OCI-LY1 (cell line): Measurements from ENCODE around the gene AMOTL1.

Experiments used
- H2AFZ ChIP-seq: fragments of 200-600 bp; sonication (generic), shearing (Covaris generic); 2 replicates; pipeline ENCODE4 v1.6.0; 2014; ENCODE audit warnings: antibody characterized with exemption, mild to moderate bottlenecking, low read length
- H3F3A ChIP-seq: fragments of 200-600 bp; sonication (generic), shearing (Covaris generic); 2 replicates; pipeline ENCODE4 v1.6.0; 2014; ENCODE audit warnings: mild to moderate bottlenecking, antibody characterized with exemption, low read length, moderate library complexity; ENCODE audit not compliant: insufficient read depth
- H3K27ac ChIP-seq: fragments of 200-600 bp; sonication (generic); 2 replicates; pipeline ENCODE4 v1.5.1; 2014; ENCODE audit warnings: low read length, mixed run types, mild to moderate bottlenecking, low read depth; ENCODE audit not compliant: poor library complexity, severe bottlenecking
- H3K27me3 ChIP-seq: fragments of 200-600 bp; sonication (generic); 2 replicates; pipeline ENCODE4 v1.6.0; 2014; ENCODE audit warnings: antibody characterized with exemption, mild to moderate bottlenecking, low read length, moderate library complexity; ENCODE audit not compliant: insufficient read depth
- H3K36me3 ChIP-seq: fragments of 200-600 bp; sonication (generic); 2 replicates; pipeline ENCODE4 v1.6.1; 2014; ENCODE audit warnings: mild to moderate bottlenecking, antibody characterized with exemption, low read length, moderate library complexity, mixed read lengths; ENCODE audit not compliant: insufficient read depth
- H3K4me1 ChIP-seq: fragments of 200-600 bp; sonication (generic); 2 replicates; pipeline ENCODE4 v1.5.1; 2014; ENCODE audit warnings: mild to moderate bottlenecking, low read length, moderate library complexity; ENCODE audit not compliant: insufficient read depth, severe bottlenecking
- H3K4me2 ChIP-seq: fragments of 200-600 bp; sonication (generic), shearing (Covaris generic); 2 replicates; pipeline ENCODE4 v1.6.1; 2014; ENCODE audit warnings: low read length
- H3K4me3 ChIP-seq: fragments of 200-600 bp; sonication (generic); 2 replicates; pipeline ENCODE4 v1.5.1; 2014; ENCODE audit warnings: low read length, low read depth, mild to moderate bottlenecking, mixed read lengths; ENCODE audit not compliant: poor library complexity, severe bottlenecking
- H3K79me2 ChIP-seq: fragments of 200-600 bp; shearing (Covaris generic); 2 replicates; pipeline ENCODE4 v1.6.1; 2016; ENCODE audit warnings: mixed run types, low read length, mixed read lengths; ENCODE audit not compliant: insufficient read depth
- H3K9ac ChIP-seq: fragments of 200-600 bp; sonication (generic), shearing (Covaris generic); 2 replicates; pipeline ENCODE4 v1.6.1; 2014; ENCODE audit warnings: mild to moderate bottlenecking, low read length, mixed read lengths
- H3K9me2 ChIP-seq: fragments of 200-600 bp; sonication (generic), shearing (Covaris generic); 2 replicates; pipeline ENCODE4 v1.6.1; 2014; ENCODE audit warnings: low read depth, mild to moderate bottlenecking, low read length, mixed read lengths
- H3K9me3 ChIP-seq: fragments of 200-600 bp; shearing (Covaris generic); 2 replicates; pipeline ENCODE4 v1.6.1; 2014; ENCODE audit warnings: low read length, mixed read lengths
- H4K20me1 ChIP-seq: fragments of 200-600 bp; sonication (generic), shearing (Covaris generic); 2 replicates; pipeline ENCODE4 v1.6.0; 2016; ENCODE audit warnings: mild to moderate bottlenecking, low read length; ENCODE audit not compliant: insufficient read depth
- EZH2 ChIP-seq: fragments of 200-600 bp; sonication (generic), shearing (Covaris generic); IDR thresholded peaks from 2 replicates; pipeline ENCODE4 v1.8.0; 2017; ENCODE audit warnings: borderline replicate concordance, mixed run types, mild to moderate bottlenecking, antibody characterized with exemption, low read length, moderate library complexity, mixed read lengths
- TF ChIP-seq, protein P1 (sequence below): fragments of 200-600 bp; sonication (generic), shearing (Covaris generic); IDR thresholded peaks from 2 replicates; pipeline ENCODE4 v1.5.1; 2017; ENCODE audit warnings: mild to moderate bottlenecking, antibody characterized with exemption, low read length, moderate library complexity, mixed read lengths

Gene AMOTL1

DNA sequence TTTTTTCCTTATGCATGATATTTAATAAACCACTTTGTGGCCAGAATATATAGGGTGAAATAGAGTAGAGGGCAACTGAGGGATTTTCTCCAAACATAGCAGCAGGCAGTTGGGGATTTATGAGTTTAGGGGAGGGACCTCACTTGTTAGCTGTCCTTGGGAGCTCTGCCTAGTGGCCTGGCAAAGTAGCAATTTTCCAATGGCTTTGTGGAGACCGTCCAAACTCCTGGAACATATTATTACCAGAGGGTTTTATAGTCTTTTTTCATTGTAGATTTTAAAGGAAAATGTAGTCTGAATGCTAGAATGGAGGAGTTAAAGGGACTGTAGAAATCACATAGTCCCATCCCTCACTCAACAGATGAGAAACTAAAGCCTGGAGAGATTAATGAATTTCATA is 32.3 kb downstream of the AMOTL1 start:
- H3K79me2 ChIP-seq, result no peaks in the 10 kb centered on the region

DNA sequence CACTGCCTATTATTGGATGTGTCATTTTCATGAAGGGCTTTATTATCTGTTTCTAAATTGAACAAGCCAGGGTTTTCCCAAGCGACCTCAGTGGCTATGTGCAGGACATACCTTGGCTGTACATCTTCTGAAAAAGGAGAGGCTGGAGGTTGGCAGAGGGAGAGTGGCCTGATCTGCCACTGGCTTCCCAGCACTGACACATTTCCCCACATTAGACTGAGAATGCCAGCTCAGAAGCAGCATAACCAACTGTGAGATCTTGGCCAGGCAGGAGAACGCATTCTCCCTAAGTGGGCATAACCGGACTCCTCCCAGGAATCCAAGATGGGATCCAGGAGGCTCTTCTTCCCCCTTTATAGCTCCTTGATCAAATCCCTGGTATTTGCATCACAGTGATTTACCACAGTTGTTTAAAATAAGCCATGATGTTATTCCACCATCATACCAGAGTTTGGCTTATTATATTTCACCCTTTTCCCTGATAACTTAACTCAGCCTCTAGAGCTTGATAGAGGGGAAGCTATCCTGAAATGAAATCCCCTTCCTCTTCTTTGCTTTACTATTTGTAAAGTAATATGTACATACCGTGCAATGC is 33.8 kb downstream of the AMOTL1 start:
- 0 out of 2 replicates have a peak, but pooled peaks cover 8% of the 10 kb centered on the region for H3K27me3 ChIP-seq
- TF ChIP-seq EZH2, result no peak
- TF ChIP-seq, protein P1, sequence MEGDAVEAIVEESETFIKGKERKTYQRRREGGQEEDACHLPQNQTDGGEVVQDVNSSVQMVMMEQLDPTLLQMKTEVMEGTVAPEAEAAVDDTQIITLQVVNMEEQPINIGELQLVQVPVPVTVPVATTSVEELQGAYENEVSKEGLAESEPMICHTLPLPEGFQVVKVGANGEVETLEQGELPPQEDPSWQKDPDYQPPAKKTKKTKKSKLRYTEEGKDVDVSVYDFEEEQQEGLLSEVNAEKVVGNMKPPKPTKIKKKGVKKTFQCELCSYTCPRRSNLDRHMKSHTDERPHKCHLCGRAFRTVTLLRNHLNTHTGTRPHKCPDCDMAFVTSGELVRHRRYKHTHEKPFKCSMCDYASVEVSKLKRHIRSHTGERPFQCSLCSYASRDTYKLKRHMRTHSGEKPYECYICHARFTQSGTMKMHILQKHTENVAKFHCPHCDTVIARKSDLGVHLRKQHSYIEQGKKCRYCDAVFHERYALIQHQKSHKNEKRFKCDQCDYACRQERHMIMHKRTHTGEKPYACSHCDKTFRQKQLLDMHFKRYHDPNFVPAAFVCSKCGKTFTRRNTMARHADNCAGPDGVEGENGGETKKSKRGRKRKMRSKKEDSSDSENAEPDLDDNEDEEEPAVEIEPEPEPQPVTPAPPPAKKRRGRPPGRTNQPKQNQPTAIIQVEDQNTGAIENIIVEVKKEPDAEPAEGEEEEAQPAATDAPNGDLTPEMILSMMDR, result no peak
- H3K9me2 ChIP-seq, result no peaks in the 10 kb centered on the region
- no peak overlapping the region for H3K4me3 ChIP-seq
- no peaks in the 10 kb centered on the region for H3K4me1 ChIP-seq
- no peaks in the 10 kb centered on the region for H4K20me1 ChIP-seq
- no peaks in the 10 kb centered on the region for H3K36me3 ChIP-seq
- H3K27ac ChIP-seq, result no peak overlapping the region
- H3K9ac ChIP-seq, result no peak overlapping the region
- H3K9me3 ChIP-seq, result no peaks in the 10 kb centered on the region
- H3K4me2 ChIP-seq, result no peak overlapping the region
- H3K79me2 ChIP-seq, result no peaks in the 10 kb centered on the region
- H3F3A ChIP-seq, result no peaks in the 10 kb centered on the region
- no peak overlapping the region for H2AFZ ChIP-seq

More for the DNA sequence above, 32.3 kb downstream of the AMOTL1 start:
- H4K20me1 ChIP-seq, result no peaks in the 10 kb centered on the region
- no peak overlapping the region for H2AFZ ChIP-seq
- no peak overlapping the region for H3K4me2 ChIP-seq
- H3K9me2 ChIP-seq, result no peaks in the 10 kb centered on the region
- H3K9ac ChIP-seq, result no peak overlapping the region
- 0 out of 2 replicates have a peak, but pooled peaks cover 8% of the 10 kb centered on the region for H3K27me3 ChIP-seq
- H3K36me3 ChIP-seq, result no peaks in the 10 kb centered on the region
- H3F3A ChIP-seq, result no peaks in the 10 kb centered on the region
- no peaks in the 10 kb centered on the region for H3K9me3 ChIP-seq
- H3K27ac ChIP-seq, result no peak overlapping the region
- no peak overlapping the region for H3K4me3 ChIP-seq
- TF ChIP-seq, protein P1, result no peak
- TF ChIP-seq EZH2, result no peak
- no peaks in the 10 kb centered on the region for H3K4me1 ChIP-seq

DNA sequence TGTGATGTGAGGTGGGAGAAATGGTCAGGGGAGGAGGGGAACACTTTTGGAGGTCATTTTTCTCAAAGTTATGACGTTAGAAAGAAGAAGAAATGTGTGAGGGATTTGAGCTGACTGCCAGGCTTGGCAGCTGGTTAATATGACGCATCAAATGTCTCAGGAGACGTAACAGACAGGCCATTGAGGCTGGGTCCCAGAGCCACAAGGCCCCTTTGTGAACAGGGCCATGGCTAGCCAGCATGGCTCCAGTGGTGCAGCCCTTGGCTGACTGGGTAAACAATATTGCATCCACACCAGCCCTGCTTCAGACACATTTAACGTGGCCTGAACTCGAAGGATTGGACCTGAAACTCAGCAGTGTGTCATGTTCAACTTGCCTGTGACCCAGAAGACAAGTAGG is 34.3 kb downstream of the AMOTL1 start:
- Histone ChIP-seq H3K79me2 (no peaks in the 10 kb centered on the region), H4K20me1 (no peaks in the 10 kb centered on the region), H3K9me2 (no peaks in the 10 kb centered on the region), H3K36me3 (no peaks in the 10 kb centered on the region), H3K4me3 (no peak overlapping the region), H3K27ac (no peak overlapping the region), H3K27me3 (0 out of 2 replicates have a peak, but pooled peaks cover 8% of the 10 kb centered on the region), H2AFZ (no peak overlapping the region), H3K4me2 (no peak overlapping the region), H3F3A (no peaks in the 10 kb centered on the region), H3K9ac (no peak overlapping the region), H3K4me1 (no peaks in the 10 kb centered on the region), H3K9me3 (no peaks in the 10 kb centered on the region)
- TF ChIP-seq, protein P1, result no peak
- TF ChIP-seq EZH2, result no peak
